ENCODE data around the gene CCNJL. TPM values are rescaled to one million over a fixed set of nuclear protein-coding genes. Genes with fewer than 3 reads are reported as not detected.

Gene CCNJL
- total RNA-seq, 1 donor from 2014 or later: 15.7 TPM

- no peak for TF ChIP-seq CTCF (IDR thresholded peaks at IDR 0.05; ENCODE audit: insufficient read depth, low read depth, low read length)
- TF ChIP-seq EZH2 (IDR thresholded peaks at IDR 0.05; ENCODE audit: insufficient read depth, low read length): no peak
- Histone ChIP-seq H3K9me3 (ENCODE audit: insufficient read depth, low read depth, low read length) (no peaks in the 10 kb centered on the region), H3K79me2 (ENCODE audit: insufficient read depth, low read length) (peaks cover 85% of the 10 kb centered on the region), H3K4me3 (ENCODE audit: insufficient read depth, low read depth, low read length) (no peak overlapping the region), H3K4me2 (ENCODE audit: low read length) (no peak overlapping the region), H3K4me1 (ENCODE audit: insufficient read depth, low read length) (peaks cover 4% of the 10 kb centered on the region), H4K20me1 (ENCODE audit: insufficient read depth, low read length) (peaks cover 77% of the 10 kb centered on the region), H3K27me3 (ENCODE audit: insufficient read depth, low read length) (no peaks in the 10 kb centered on the region), H3K9ac (ENCODE audit: low read length) (no peak overlapping the region), H3K27ac (ENCODE audit: low read depth, low read length) (no peak overlapping the region), H2AFZ (ENCODE audit: low read depth, low read length) (no peak overlapping the region), H3K36me3 (ENCODE audit: insufficient read depth, low read length) (no peaks in the 10 kb centered on the region)
- Mint-ChIP-seq H3K27ac (ENCODE audit: unreplicated experiment) (no peak overlapping the region), H3K36me3 (ENCODE audit: low read depth, unreplicated experiment) (no peaks in the 10 kb centered on the region), H3K9me3 (ENCODE audit: unreplicated experiment) (peaks cover 2% of the 10 kb centered on the region), H3K27me3 (ENCODE audit: low read depth, unreplicated experiment) (no peaks in the 10 kb centered on the region), H3K4me3 (ENCODE audit: unreplicated experiment) (no peak overlapping the region), H3K4me1 (ENCODE audit: low read depth, unreplicated experiment) (peaks cover 22% of the 10 kb centered on the region)
- DNase-seq (ENCODE audit: low read depth) (no peak), FAIRE-seq (no peak)
Measured at GRCh38 chr5:160293386-160293785, 19.0 kb downstream of the CCNJL start.

GRCh38 chr5:160291467-160291866 is 20.9 kb downstream of the CCNJL start:
- Histone ChIP-seq H3K9me3 (ENCODE audit: insufficient read depth, low read depth, low read length) (no peaks in the 10 kb centered on the region), H4K20me1 (ENCODE audit: insufficient read depth, low read length) (peaks cover 78% of the 10 kb centered on the region), H3K36me3 (ENCODE audit: insufficient read depth, low read length) (no peaks in the 10 kb centered on the region), H3K4me1 (ENCODE audit: insufficient read depth, low read length) (peaks cover 15% of the 10 kb centered on the region), H3K27ac (ENCODE audit: low read depth, low read length) (no peak overlapping the region), H3K27me3 (ENCODE audit: insufficient read depth, low read length) (no peaks in the 10 kb centered on the region), H3K4me2 (ENCODE audit: low read length) (no peak overlapping the region), H3K4me3 (ENCODE audit: insufficient read depth, low read depth, low read length) (no peak overlapping the region), H2AFZ (ENCODE audit: low read depth, low read length) (no peak overlapping the region), H3K9ac (ENCODE audit: low read length) (no peak overlapping the region), H3K79me2 (ENCODE audit: insufficient read depth, low read length) (peaks cover 78% of the 10 kb centered on the region)
- Mint-ChIP-seq H3K36me3 (ENCODE audit: low read depth, unreplicated experiment) (no peaks in the 10 kb centered on the region), H3K27ac (ENCODE audit: unreplicated experiment) (no peak overlapping the region), H3K4me3 (ENCODE audit: unreplicated experiment) (no peak overlapping the region), H3K27me3 (ENCODE audit: low read depth, unreplicated experiment) (no peaks in the 10 kb centered on the region), H3K9me3 (ENCODE audit: unreplicated experiment) (peaks cover 2% of the 10 kb centered on the region), H3K4me1 (ENCODE audit: low read depth, unreplicated experiment) (peaks cover 31% of the 10 kb centered on the region)
- no peak for DNase-seq (ENCODE audit: low read depth)
- no peak for FAIRE-seq
- TF ChIP-seq CTCF (IDR thresholded peaks at IDR 0.05; ENCODE audit: insufficient read depth, low read depth, low read length): no peak
- TF ChIP-seq EZH2 (IDR thresholded peaks at IDR 0.05; ENCODE audit: insufficient read depth, low read length): no peak

GRCh38 chr5:160290751-160291150 is 21.6 kb downstream of the CCNJL start:
- Mint-ChIP-seq H3K36me3 (ENCODE audit: low read depth, unreplicated experiment) (no peaks in the 10 kb centered on the region), H3K4me1 (ENCODE audit: low read depth, unreplicated experiment) (peaks cover 31% of the 10 kb centered on the region), H3K27me3 (ENCODE audit: low read depth, unreplicated experiment) (no peaks in the 10 kb centered on the region), H3K4me3 (ENCODE audit: unreplicated experiment) (no peak overlapping the region), H3K9me3 (ENCODE audit: unreplicated experiment) (peaks cover 2% of the 10 kb centered on the region), H3K27ac (ENCODE audit: unreplicated experiment) (no peak overlapping the region)
- H3K9ac ChIP-seq (ENCODE audit: low read length): no peak overlapping the region
- no peak overlapping the region for H3K4me3 ChIP-seq (ENCODE audit: insufficient read depth, low read depth, low read length)
- H4K20me1 ChIP-seq (ENCODE audit: insufficient read depth, low read length): peaks cover 78% of the 10 kb centered on the region
- H3K79me2 ChIP-seq (ENCODE audit: insufficient read depth, low read length): peaks cover 76% of the 10 kb centered on the region
- FAIRE-seq (no peak), DNase-seq (ENCODE audit: low read depth) (no peak)
- H3K4me2 ChIP-seq (ENCODE audit: low read length): no peak overlapping the region
- no peak overlapping the region for H2AFZ ChIP-seq (ENCODE audit: low read depth, low read length)
- no peak for TF ChIP-seq EZH2 (IDR thresholded peaks at IDR 0.05; ENCODE audit: insufficient read depth, low read length)
- no peak for TF ChIP-seq CTCF (IDR thresholded peaks at IDR 0.05; ENCODE audit: insufficient read depth, low read depth, low read length)
- peaks cover 15% of the 10 kb centered on the region for H3K4me1 ChIP-seq (ENCODE audit: insufficient read depth, low read length)
- H3K36me3 ChIP-seq (ENCODE audit: insufficient read depth, low read length): no peaks in the 10 kb centered on the region
- no peak overlapping the region for H3K27ac ChIP-seq (ENCODE audit: low read depth, low read length)
- no peaks in the 10 kb centered on the region for H3K9me3 ChIP-seq (ENCODE audit: insufficient read depth, low read depth, low read length)
- no peaks in the 10 kb centered on the region for H3K27me3 ChIP-seq (ENCODE audit: insufficient read depth, low read length)
